ENCODE results near the gene IFFO2.

DNA sequence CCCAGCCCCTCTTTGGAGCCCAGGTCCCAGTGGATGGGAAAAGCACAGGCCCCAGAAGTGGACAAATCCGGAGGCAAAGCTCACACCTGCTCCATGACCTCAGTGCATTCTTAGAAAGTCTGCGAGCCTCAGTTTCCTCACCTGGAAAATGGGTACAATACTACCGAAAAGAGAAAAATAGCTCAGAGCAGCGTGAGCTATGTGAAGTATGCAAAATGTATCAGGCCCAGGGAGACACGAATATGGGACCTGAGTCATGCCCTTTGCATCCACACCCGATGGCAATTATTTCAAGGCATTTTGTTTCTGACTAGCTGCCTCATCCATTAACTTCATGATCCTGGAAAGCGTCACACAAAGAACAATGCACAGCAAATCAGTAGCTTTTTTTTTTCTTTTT lies 63.4 kb downstream of the IFFO2 start:
- TF ChIP-seq CTCF (IDR thresholded peaks at IDR 0.05) (no peak), ZFX (IDR thresholded peaks at IDR 0.05; ENCODE audit: borderline replicate concordance) (no peak)

Measured in 22Rv1 (cell line).